HG03520 (cell line): ENCODE results near the gene PDCD1.
"Not testable (repeated sequence)": the region's sequence is repeated elsewhere in the genome, so short reads cannot be mapped to it uniquely, and the experiment has no call there.

Experiments used
- ATAC-seq: cut with Tn5 transposase; IDR thresholded peaks from one replicate; pipeline ENCODE4 v1.9.1; 2021; ENCODE audit warnings: mild to moderate bottlenecking, moderate library complexity; ENCODE audit not compliant: unreplicated experiment

The PDCD1 gene

GRCh38 chr2:241802421-241803318, 56.0 kb downstream of the PDCD1 start:
- ATAC-seq = no peak

DNA sequence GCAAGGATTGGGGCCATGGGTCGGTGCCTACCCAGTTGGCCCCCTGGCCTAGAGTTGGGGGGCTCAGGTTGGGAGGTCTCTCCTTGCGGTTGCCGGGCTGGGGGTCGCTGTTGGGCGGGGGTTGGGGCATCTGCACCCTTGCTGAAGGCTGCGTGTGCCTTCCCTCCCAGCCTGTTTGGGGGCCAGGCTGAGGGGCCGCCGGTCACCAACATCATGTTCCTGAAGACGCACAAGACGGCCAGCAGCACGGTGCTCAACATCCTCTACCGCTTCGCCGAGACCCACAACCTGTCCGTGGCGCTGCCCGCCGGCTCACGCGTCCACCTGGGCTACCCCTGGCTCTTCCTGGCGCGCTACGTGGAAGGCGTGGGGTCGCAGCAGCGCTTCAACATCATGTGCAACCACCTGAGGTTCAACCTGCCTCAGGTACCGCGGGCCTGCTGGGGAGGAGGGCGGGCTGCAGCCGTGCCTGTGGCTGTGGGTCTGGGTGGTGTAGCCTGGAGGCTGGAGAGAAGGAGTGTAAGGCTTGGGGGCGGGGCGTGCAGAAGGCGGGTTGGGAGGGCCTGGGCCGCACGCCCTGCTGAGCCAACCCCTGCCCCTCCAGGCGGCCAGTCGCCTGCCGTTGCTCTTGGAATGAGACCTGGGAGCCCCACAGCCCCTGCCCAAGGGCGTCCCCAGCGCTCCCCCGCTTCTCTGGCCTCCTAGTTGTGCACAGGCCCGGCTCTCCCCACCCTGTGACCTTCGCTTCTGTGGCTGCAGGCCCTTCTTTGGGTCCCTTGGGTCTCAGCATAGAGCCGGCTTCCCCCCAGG, 56.9 kb downstream of the PDCD1 start:
- ATAC-seq = no peak

GRCh38 chr2:241800198-241800903, 58.3 kb downstream of the PDCD1 start:
- not testable (repeated sequence) for ATAC-seq
